GM19043 (cell line): ENCODE measurements around the gene ENTPD2.
"Not testable (repeated sequence)": the region's sequence is repeated elsewhere in the genome, so short reads cannot be mapped to it uniquely, and the experiment has no call there.

ENCODE experiments used
- ATAC-seq: cut with Tn5 transposase; IDR thresholded peaks from one replicate; pipeline ENCODE4 v1.9.1; 2021; ENCODE audit warnings: low read depth; ENCODE audit not compliant: unreplicated experiment

ENTPD2 gene

DNA sequence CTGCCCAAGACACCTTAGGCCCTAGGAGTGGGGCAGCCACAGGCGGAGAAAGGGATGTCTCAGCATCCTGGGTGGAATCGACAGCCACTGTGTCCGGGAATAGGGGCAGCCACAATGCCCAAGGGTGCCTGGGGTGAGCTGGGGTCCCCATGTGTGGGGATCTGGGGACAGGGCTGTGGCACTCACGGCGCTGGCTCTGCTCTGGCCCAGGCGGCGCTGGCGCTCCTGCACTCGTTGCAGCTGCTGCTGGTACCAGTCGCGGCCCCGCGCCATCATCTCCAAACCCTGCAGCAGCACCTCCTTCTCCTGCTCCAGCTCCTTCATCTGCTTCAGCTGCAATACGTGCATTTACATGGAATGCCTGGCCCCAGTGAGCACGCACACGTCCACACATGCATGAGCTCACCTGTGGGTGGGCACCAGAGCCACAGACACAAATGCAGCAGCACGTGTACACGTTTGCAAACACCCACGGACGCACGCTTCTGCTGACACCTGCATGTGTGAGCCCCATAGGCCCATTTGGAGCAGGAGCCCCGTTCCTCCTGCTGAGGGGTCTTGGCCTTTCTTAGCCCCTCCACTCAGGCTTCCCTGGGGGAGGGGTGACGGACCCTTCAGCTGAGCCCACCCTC lies 11.6 kb upstream of the ENTPD2 start:
- ATAC-seq = no peak

DNA sequence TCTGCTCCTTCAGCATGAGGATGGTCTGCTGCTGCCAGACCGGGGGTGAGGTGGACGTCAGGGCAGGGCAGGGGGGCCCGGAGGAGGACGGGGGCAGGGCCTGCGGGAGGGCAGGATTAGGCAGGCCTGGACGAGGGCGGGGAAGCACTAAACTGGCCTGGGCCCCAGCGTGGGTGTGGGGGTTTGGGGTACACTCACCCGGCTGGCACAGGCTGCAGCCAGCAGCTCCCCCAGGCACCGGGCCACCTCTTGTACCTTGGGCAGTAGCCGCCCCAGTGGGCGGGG lies 11.0 kb upstream of the ENTPD2 start:
- no peak for ATAC-seq

DNA sequence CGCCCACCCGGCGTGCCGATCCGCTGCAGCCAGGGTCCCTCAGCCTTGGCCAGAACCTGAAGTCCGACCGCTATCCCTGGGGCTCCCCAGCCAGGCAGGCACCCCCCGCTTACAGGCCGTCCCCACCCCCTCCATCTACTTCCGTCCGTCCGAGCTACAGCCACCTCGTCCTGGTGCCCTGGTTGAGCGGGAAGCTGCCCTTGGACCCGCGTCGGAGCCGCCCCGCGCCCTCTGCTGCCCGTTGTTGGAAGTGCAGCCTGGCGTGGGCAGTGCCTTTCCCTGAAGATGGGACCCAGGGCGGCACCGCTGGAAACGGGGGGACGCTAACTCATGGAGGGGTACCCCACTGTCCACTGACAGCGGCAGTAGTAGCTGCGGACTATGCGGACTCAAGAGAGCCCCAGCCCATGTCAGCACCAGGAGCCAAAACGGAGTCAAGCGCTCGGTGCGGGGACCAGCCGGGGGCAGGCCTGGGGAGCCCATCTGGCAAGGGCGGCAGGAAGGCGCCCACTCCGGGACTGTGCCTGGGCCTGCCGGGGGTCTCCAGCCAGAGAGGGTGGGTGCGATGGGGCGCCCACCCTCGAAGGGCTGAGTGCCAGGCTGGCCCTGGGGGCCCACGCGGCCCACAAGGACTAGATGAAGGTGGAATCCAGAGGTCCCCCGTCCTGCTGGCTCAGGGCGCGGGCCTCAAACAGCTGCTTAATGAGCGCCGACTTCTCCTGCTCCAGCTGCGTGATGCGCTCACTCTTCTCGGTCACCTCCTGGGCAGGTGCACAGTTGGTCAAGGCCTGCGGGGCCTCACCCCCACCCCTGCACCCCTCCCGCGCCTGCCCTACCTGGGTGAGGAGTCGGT lies 10.4 kb upstream of the ENTPD2 start:
- no peak for ATAC-seq

DNA sequence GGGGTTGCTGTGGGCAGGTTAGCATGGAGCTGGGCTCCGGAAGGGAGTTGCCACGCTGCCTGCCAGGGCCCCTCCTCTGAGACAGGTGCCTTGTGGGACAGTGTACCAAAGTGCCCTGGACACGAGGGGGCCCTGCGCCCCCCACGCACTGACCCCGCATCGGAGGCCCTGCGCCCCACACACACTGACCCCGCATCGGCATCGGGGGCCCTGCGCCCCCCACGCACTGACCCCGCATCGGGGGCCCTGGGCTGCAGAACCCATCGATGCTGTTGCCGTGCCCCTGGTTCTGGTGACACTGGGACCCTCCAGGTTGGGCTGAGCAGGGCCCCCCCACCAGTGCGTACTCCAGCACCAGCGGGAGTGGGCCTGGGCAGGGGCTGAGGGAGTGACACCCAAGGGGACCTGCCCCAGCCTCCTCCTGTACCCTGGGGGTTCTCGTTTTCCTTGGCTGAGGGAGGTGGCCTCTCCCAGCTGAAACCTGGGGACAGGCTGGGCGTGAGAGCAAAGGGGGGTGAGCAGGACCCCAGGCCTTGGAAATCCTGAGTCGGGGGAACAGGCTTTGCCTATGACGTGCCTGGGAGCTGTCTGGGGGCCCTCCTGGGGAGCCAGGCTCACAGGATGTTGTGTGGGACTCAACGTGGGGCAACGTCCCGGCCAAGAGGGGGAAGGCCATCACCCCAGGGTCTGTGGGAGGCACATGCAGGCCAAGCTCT lies 9.6 kb upstream of the ENTPD2 start:
- ATAC-seq = no peak

DNA sequence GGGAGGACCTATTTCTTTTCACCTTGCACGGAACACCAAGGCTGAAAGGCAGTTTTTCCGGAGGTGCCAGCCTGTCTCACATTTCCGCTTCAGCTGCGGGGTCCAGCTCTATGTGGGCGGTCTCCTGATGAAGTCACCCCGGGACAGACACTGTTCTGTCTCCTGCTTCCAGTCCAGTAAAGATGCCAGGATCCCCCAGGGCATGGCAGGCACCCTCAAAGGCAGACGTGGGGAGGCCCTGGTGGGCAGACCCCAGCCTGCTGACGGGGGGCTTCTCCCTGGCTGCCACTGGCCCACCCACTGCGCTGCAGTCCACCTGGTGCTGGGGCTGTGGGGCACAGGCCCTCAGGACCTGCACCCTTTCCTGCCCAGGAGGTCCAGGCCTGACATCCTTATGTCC lies 8.9 kb upstream of the ENTPD2 start:
- ATAC-seq = not testable (repeated sequence)

DNA sequence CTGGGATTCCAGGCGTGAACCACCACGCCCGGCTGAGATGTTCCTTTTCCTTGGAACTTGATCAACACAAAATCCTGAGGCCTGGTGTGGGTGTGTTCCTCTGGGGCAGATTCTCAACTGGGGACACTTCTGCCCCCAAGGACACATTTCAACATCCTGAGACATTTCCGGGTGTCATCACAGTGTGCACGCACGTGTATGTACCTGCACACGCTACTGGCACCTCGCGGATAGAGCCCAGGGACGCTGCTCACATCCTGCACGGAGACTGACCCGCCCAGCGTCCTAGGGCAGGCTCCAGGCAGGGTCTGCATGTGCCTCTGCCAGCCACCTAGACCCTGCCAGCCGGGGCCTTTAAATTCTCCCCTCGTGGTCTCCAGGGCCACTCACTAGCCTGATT lies 8.5 kb upstream of the ENTPD2 start:
- ATAC-seq = no peak

DNA sequence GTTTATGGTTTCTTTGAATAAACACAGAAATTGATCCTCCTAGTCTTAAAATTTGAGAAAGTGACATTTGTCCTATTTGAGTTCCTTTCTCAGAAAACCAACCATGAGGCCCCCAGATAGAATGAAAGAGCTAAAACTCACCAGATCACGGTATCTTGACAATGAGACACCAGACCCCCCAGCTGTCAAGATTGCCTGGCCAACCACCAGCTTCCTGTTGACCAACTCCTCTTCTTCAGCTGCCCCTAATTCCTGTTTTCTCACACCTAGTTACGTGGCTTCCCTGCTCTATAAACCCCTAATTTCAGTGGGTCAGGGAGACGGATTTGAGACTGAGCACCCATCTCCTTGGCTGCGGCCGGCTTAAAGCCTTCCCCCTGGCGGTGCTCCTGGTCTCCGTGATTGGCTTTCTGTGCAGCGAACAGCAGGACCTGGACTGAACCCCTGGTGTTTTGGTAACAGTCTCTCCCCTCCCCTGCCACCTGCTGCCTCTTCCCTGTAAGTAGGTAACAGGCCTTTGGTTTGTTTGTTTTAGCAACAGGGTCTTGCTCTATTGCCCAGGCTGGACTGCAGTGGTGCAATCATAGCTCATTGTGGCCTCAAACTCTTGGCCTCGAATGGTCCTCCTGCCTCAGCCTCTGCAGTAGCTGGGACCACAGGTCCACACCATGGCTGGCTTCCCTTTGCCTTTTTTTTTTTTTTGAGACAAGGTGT lies 4.8 kb upstream of the ENTPD2 start:
- no peak for ATAC-seq

DNA sequence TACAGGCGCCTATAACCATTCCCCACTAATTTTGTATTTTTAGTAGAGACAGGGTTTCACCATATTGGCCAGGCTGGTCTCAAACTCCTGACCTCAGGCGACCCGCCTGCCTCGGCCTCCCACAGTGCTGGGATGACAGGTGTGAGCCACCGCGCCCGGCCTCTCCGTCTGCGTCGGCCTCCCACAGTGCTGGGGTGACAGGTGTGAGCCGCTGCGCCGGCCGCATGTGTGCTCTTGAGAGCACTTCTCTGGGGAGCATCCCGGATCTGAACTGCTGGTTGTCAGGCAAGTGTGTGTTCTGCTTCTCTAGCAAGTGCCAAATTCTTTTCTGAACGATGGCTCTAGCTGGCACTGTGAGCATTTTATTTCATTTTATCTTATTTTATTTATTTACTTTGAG lies 3.7 kb upstream of the ENTPD2 start:
- no peak for ATAC-seq

DNA sequence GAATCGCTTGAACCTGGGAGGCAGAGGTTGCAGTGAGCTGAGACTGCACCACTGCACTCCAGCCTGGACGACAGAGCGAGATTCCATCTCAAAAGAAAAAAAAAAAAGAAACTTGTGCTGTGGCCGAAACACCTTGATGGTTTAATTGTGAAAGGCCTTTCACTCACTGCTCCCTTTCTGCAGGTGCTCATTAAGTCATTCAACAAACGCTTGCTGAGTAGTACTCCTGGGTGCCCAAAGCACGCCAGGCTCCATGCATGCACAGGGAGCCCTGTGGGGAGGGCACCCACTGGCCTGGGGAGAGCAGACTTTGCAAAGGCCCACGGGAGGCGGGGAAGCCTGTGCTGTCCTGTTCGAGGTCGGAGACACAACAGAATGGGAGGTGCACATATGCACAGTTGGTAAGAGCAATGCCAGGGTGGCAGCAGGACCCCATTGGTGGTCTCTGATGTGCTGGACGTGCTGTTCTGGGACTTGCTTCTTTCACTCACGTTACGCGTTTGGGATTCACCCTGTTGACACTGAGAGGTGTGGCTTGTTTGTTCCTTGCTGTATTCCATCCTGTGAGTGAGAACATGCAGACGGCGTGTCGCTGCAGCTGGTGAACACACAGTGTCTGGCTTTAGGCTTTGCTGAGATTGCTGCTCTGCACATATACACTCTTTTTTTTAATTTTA lies 3.0 kb upstream of the ENTPD2 start:
- ATAC-seq = no peak

DNA sequence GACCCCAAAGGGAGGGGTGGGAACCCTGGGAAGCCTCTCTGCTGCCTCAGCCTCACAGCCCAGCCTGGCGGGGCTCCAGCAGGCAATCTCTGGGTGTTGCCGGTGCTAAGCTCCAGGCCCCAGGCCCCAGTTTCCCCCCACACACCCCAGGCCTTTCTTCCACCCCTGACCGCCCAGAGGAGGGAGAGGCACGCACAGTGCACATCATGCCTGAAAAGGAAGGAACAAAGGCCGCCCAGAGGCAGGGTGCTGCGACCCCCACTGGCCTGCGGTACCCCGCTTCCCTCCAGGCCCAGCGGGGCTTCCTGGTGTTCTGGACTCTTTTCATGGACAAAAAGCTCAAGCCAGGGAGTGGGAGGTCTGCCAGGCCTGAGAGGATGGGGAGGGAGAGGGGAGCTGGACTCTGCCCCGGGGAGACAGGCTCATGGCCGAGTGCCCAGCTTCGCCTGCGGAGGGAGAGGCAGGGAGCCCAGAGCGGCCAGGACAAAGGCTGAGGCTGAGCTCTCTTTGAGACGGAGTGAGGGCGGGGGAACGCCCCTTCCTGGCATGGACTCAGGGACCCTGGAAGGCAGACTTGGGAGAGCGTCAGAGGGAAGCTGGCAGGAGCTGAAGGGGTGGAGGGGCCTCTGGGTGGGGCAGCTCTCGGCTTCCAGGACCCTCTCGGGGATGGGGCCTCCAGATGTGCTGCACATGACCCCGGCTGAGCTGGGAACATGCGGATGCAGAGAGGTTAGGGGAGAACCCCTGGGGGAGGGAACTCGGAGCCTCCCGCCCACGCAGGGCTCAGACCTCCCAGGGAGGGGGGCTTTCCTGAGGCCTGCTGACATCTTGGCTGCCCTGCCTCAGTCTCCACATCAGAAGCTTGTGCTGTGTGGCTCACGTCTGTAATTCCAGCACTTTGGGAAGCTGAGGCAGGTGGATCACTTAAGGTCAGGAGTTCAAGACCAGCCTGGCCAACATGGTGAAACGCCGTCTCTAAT lies 1.8 kb upstream of the ENTPD2 start:
- no peak for ATAC-seq

DNA sequence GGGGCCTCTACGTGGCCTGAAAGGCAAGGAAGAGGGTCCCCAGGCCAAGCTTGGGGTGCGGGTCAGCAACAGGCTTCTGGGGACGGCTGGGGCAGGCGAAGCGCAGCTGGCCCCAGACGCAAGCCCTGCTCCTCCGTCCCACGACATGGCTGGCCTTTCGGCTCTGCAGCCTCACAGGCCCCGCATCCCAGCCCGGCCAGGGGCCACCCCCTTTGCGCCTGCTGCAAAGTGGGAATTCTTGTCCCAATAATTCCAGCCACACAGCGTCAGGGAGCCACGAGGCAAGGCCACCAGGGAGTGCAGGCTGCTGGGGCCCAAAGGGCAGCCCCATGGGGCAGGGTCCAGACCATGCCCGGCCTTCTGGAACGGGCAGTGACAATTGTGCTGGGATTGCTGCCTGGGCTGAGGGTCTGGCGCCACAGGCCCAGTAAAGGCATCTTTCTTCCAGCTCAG lies 1.1 kb upstream of the ENTPD2 start:
- ATAC-seq = no peak

DNA sequence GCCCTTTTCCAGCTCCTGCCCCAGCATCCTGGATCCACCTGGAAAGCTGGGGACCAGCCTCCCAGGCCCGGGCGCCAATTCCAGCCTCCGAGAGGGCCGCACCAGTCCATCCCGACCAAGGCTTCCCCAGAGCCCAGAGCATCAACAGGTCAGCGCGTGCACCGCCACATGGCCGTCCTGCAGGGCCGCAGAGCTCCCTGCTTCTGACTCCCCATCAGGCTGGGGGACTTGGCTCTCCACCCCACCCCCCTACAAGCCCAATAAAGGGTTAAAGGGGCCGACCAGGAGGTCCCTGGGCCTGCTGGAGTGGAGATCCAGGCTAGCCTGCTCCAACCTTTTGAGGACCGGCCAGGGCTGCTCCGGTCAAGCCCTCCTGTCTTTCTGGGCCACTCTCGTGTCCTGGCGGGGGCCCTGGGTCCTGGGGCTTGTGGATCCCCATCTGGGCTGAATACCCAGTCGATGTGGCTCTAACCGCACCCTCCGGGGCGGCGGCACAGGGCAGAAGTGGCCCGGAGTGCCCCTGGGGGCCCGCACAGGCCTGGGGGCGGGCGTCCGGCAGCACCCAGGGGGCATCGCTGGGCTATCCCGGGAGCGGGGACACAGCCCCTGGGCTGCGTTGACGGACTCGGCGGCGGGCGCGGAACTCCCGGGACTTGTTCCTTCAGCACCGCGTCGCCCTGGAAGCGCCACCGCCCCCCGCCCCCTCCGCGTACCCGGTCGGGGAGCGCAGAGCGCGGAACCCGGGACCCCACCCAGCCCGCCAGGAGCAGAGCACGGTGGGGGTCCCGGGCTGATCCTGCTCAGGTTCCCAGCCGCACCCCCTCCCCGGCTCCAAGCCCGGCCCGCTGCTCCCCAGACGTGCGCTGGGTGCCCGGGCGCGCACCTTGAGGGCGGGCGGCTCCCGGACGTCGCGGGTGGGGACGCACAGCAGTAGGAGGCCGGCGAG lies 590 bp downstream of the ENTPD2 start:
- ATAC-seq = no peak

DNA sequence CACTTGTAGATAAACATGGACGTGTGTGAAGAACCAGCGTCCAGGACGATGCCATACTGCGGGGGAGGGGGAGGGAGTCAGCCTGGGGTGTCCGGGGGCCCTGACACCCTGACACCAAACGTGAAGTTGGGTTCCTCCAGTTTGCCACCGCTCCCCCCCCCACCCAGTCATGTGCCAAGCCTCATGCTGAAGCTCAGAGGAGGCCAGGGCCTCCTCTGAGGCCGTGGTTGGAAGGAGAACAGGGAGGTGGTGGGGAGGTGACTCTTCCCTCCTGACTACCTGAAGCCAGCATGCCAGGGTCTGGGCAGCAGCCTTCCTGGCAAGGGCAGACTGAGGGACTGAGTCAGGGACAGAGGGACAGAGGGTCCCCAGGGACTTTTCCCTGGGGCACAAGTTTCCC lies 1.6 kb downstream of the ENTPD2 start:
- no peak for ATAC-seq

DNA sequence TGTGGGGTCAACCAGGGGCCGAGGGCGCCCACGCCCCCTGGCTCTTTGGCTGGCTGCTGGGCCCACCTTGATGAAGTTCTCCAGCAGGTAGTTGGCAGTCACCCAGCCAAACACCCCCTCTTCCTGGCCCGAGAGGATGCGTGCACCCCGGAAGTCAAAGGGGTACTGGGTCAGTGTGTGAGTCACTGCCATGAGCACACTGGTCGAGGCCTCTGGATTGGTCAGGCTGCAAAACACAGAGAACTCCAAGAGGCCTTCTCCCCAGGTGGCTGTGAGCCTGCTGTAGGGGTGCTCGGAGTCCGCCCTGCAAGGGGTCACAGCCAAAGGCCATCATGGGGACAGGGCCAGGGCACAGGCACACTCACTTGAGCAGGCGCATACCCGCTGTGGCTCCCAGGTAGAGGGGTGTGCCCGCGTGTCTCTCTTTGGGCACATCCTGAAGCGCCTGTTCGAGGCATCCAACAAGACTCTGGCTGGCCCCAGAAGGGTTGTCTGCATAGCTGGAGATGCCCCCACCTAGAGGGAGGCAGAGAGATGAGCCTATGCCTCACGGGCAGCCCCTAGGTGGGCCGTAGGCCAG lies 2.6 kb downstream of the ENTPD2 start:
- ATAC-seq = no peak

DNA sequence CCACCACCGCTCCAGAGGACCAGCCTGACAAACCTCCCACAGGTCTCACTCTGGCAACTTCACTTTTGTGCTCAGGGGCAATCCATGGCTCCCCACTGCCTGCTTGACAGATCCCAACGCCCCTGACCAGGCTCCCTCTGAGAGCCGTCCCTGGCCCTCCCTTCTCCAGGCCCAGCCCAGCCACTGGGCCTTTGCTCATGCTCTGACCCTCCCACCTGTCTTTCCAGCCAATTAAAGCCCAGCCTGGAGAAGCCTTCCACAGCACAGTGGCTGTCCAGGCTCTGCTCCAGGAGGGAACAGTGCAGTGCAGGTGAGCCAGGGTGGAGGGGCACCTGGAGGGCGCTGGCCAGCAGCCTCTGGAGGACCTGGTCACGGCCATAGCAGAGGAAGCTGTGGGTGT lies 3.3 kb downstream of the ENTPD2 start:
- no peak for ATAC-seq

DNA sequence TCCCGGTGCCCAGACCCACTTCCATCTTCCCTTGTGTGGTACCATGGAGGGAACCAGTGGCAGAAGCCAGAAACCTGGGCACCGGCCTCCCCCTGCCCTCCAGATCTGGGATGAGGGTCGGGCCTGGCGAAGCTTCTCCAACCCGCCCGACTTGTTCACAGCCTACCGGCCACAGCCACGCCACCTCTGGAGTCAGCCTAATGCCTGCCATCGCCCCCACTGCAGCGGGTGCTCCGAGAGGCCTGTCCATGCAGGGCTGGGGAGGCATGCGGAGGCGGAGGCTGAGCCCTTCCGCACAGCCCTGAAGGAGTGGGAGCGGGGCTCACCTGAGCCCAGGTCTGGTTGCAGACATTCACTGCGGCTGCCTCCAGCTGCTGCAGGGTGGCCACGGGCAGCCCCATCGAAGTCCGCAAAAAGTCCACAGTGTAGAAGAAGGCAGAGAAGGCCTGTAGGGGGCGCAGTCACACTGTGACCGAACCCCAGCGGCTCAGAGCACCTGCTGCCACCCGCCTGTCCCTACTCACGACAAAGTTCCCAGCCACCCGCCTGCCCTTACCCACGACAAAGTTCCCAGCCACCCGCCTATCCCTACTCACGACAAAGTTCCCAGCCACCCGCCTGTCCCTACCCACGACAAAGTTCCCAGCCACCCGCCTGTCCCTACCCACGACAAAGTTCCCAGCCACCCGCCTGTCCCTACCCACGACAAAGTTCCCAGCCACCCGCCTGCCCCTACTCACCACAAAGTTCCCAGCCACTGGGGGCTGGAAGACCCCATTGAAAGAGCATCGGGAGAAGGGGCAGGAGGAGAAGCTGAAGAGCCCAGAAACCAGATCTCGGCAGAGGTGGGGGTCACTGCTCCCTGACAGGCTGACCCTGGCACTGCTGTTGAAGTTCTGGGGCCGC lies 4.1 kb downstream of the ENTPD2 start:
- ATAC-seq = no peak
